ENCODE measurements around the gene VTI1A.
A peak's percentile ranks its signal among the peaks of the same experiment; 100 is the strongest.

Gene VTI1A

GRCh38 chr10:112562122-112562521 is 115.1 kb downstream of the VTI1A start:
- no peak for DNase-seq (ENCODE audit: low read depth)

GRCh38 chr10:112562809-112563663 is 116.0 kb downstream of the VTI1A start:
- H3K4me3 ChIP-seq (ENCODE audit: low read depth, low read length), result no peak overlapping the region
- no peak for DNase-seq (ENCODE audit: low read depth)
- no peak for TF ChIP-seq POLR2A (IDR thresholded peaks at IDR 0.05; ENCODE audit: extremely low read depth, insufficient read length)
- TF ChIP-seq CTCF (IDR thresholded peaks at IDR 0.05; ENCODE audit: low read depth, low read length), result no peak

More at GRCh38 chr10:112562122-112562521, 115.1 kb downstream of the VTI1A start:
- H3K4me3 ChIP-seq (ENCODE audit: low read depth, low read length), result no peak overlapping the region
- TF ChIP-seq MAX (IDR thresholded peaks at IDR 0.05; ENCODE audit: low read depth, low read length) (no peak), CTCF (IDR thresholded peaks at IDR 0.05; ENCODE audit: low read depth, low read length) (no peak), POLR2A (IDR thresholded peaks at IDR 0.05; ENCODE audit: extremely low read depth, insufficient read length) (no peak), MYC (IDR thresholded peaks at IDR 0.05; ENCODE audit: low read depth, low read length) (no peak)

- DNase-seq (ENCODE audit: low read depth), result no peak
- TF ChIP-seq MAX (IDR thresholded peaks at IDR 0.05; ENCODE audit: low read depth, low read length) (no peak), POLR2A (IDR thresholded peaks at IDR 0.05; ENCODE audit: extremely low read depth, insufficient read length) (no peak), CTCF (IDR thresholded peaks at IDR 0.05; ENCODE audit: low read depth, low read length) (no peak), MYC (IDR thresholded peaks at IDR 0.05; ENCODE audit: low read depth, low read length) (no peak)
- no peak overlapping the region for H3K4me3 ChIP-seq (ENCODE audit: low read depth, low read length)
These were observed 117.3 kb downstream of the VTI1A start for GRCh38 chr10:112564337-112564736.

- peak; percentile 70 for DNase-seq (ENCODE audit: low read depth)
- H3K4me3 ChIP-seq (ENCODE audit: low read depth, low read length), result no peak overlapping the region
- TF ChIP-seq CTCF (IDR thresholded peaks at IDR 0.05; ENCODE audit: low read depth, low read length), result peak; percentile 54
- TF ChIP-seq MYC (IDR thresholded peaks at IDR 0.05; ENCODE audit: low read depth, low read length), result no peak
These were observed 118.5 kb downstream of the VTI1A start for GRCh38 chr10:112565434-112566053.

- no peak overlapping the region for H3K4me3 ChIP-seq (ENCODE audit: low read depth, low read length)
- DNase-seq (ENCODE audit: low read depth), result no peak
- TF ChIP-seq CTCF (IDR thresholded peaks at IDR 0.05; ENCODE audit: low read depth, low read length) (no peak), POLR2A (IDR thresholded peaks at IDR 0.05; ENCODE audit: extremely low read depth, insufficient read length) (no peak), MYC (IDR thresholded peaks at IDR 0.05; ENCODE audit: low read depth, low read length) (no peak), MAX (IDR thresholded peaks at IDR 0.05; ENCODE audit: low read depth, low read length) (no peak)
These were observed 123.6 kb downstream of the VTI1A start for GRCh38 chr10:112570585-112570984.

Measured in NB4 (cell line).